ENCODE measurements around the gene SMIM24.
A peak's percentile ranks its signal among the peaks of the same experiment; 100 is the strongest.

SMIM24 gene

GRCh38 chr19:3476830-3477229, 3.5 kb downstream of the SMIM24 start:
- CTCF ChIA-PET, result no interaction called here
- POLR2A ChIA-PET, result no interaction called here
- no peak for DNase-seq (ENCODE audit: extremely low spot score)
- no peak for TF ChIP-seq CTCF (IDR thresholded peaks at IDR 0.05; ENCODE audit: control extremely low read depth, extremely low read depth, low read depth, missing control alignments)

GRCh38 chr19:3475449-3475848, 4.9 kb downstream of the SMIM24 start:
- DNase-seq (ENCODE audit: extremely low spot score), result no peak
- POLR2A ChIA-PET, result no interaction called here
- no peak for TF ChIP-seq CTCF (IDR thresholded peaks at IDR 0.05; ENCODE audit: control extremely low read depth, extremely low read depth, low read depth, missing control alignments)
- CTCF ChIA-PET, result interaction anchor here (1.0 kb wide), 1 partner anchor 10 kb away, joined by 4 read pairs; no protein-coding TSS in a partner anchor

- ChIA-PET CTCF (interaction anchor here (2.5 to 2.9 kb wide), 2 partner anchors 9 to 11 kb away, joined by 10 to 28 read pairs; partner anchors contain the start of gene SMIM44), POLR2A (interaction anchor here (0.6 kb wide), 1 partner anchor 765 kb away, joined by 11 read pairs; no protein-coding TSS in a partner anchor)
- DNase-seq (ENCODE audit: extremely low spot score), result no peak
- TF ChIP-seq CTCF (IDR thresholded peaks at IDR 0.05; ENCODE audit: control extremely low read depth, extremely low read depth, low read depth, missing control alignments), result no peak
These were observed 5.7 kb downstream of the SMIM24 start for GRCh38 chr19:3474614-3475013.

GRCh38 chr19:3474010-3474409, 6.3 kb downstream of the SMIM24 start:
- ChIA-PET CTCF (interaction anchor here (1.5 to 2.9 kb wide), 5 partner anchors 9 to 171 kb away, joined by 3 to 28 read pairs (median 10); partner anchors contain the start of gene SMIM44), POLR2A (no interaction called here)
- DNase-seq (ENCODE audit: extremely low spot score), result no peak
- TF ChIP-seq CTCF (IDR thresholded peaks at IDR 0.05; ENCODE audit: control extremely low read depth, extremely low read depth, low read depth, missing control alignments), result no peak

- ChIA-PET POLR2A (no interaction called here), CTCF (interaction anchor here (0.5 to 2.9 kb wide), 29 partner anchors 8 to 232 kb away, joined by 3 to 28 read pairs (median 4); partner anchors contain the start of genes DOHH and SMIM44)
These were observed 8.2 kb downstream of the SMIM24 start for GRCh38 chr19:3471954-3472655.

More at GRCh38 chr19:3471954-3472655, 8.2 kb downstream of the SMIM24 start:
- DNase-seq (ENCODE audit: extremely low spot score), result peak; percentile 62
- TF ChIP-seq CTCF (IDR thresholded peaks at IDR 0.05; ENCODE audit: control extremely low read depth, extremely low read depth, low read depth, missing control alignments), result peak; percentile 58
